RKO (cell line): ENCODE measurements around the gene TSN.
A peak's percentile ranks its signal among the peaks of the same experiment; 100 is the strongest.
"Not testable (repeated sequence)": the region's sequence is repeated elsewhere in the genome, so short reads cannot be mapped to it uniquely, and the experiment has no call there.

ENCODE experiments used
- DNase-seq: peaks from one replicate; pipeline ENCODE4 v3.0.0-alpha.2; 2016; ENCODE audit warnings: low spot score

Gene TSN

DNA sequence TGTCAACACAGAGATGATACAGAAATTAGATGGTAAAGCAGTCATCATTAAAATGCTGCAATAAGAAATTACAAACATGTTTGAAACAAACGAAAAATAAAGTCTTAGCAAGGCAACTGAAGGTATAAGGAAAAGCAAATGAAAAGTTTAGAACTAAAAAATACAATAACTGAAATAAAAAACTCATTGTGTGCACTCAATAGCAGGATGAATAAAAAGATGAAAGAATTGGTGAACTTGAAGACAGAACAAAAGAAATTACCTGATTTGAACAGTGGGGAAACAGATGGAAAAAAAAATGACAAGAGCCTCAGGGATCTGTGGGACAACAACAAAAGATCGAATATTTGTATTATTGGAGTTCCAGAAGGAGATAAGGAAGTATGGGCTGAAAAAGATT lies 46.5 kb downstream of the TSN start:
- DNase-seq = no peak

DNA sequence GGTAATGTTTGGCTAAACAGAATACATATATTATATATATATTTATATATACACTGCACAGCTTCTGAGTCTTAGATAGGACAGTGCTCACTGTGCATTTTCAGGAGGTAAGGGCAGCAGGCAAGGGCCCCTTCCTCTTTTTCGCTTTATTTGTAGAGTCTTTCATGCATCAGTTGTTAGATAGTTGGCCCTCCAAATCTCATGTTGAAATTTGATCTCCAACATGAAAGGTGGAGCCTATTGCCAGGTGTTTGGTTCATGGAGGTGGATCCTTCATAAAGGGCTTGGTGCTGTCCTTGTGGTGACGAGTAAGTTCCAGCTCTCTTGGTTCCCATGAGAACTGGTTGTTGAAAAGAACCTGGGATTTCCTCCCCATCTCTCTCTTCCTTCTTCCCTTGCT lies 48.1 kb downstream of the TSN start:
- no peak for DNase-seq

DNA sequence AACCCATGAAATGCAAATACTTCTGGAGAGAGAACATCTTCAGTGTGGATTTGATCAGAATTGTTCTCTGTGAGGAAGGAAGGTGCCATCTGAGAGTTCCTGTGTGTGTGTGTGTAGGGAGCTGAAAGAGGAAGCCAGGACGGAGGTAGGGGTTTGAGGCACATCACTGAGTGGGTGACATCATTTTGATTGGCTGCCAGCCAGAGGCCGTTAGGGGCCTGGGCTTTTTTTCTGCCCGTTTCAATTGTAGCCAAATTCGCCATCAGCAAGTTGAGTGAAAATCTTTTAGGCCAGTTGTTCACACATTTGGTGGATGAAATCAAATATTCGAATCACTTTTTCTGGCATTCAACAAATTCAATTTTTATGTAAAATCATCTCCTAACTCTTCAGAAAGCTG lies 48.9 kb downstream of the TSN start:
- no peak for DNase-seq

DNA sequence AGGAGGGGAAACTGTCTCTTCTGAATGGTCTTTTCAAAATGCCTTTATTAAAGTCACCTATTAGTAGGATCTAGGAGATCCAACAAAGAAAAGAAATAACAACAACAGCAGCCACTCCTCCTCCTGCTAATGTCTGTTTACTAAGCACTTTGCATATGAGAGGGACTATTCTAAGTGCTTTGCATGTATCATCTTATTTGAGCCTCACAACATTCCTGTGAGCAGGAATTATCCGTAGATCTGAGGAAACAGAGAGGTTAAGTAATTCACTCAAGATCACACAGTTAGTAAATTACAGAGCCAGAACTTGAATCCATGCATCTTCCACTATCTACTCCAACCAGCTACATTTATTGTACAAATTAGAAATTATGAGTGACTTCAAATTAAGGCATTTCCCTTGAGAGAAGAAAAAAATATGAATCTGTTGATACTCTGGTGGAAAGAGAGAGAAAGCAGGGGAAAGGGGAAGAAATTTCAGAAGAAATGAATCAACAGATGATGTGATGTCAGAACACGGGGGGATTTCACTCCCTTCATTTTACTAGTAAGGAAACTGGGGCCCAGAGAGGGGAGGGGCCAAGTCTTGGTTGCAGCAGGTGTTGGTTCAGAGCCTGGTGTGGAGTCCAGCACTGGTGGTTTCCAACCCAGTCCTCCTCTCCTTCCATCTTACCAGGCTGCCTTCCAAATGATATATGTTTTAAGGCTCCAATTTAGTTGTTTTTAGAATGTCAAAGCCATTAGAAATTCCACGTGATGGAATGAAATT lies 49.7 kb downstream of the TSN start:
- no peak for DNase-seq

DNA sequence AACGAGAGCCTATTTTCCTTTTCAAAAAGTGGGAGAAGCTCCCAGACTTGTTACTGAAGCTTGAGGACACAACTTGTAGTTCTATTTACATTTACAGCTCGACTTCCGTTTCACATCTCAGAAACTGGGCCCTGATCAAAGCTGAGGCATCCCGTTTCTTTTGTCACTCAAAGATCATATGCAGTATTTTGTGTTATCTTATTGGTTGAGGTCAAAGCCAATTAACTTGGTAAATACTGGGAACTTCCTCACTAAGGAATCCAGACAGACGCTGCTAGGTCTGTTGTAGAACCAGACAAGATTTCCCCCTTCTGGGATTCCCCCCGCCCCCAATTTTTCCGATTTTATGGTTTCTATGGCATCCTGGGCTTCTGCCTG lies 50.3 kb downstream of the TSN start:
- DNase-seq = no peak

DNA sequence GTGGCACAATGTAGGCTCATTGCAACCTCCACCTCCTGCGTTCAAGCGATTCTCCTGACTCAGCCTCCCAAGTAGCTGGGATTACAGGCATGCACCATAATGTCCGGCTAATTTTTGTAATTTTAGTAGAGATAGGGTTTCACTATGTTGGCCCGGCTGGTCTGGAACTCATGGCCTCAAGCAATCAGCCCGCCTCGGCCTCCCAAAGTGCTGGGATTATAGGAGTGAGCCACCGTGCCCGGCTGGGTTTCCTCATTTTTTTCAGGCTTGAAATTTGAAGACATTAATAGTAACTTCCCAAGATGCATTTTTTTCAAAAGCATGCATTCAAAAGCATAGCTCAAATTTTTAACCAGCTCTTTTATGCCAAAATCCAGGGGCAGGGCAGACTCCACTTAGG lies 52.3 kb downstream of the TSN start:
- DNase-seq = not testable (repeated sequence)

DNA sequence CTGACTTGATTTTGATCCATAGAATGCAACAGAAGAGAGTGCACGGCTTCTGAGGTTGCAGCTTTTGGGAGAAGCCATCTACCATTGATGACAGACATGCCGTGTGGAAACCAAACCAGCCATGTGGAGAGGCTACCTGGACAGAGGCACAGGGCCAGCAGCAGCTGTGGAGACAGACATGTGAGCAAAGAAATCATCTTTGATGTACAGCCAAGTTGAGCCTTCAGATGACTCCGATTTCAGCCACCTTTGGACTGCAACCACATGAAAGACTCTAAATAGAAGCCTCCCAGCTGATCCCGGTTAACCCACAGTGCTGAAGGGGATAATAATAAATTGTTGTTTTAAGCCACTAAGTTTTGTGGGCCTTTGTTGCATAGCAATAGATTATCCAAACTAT lies 54.2 kb downstream of the TSN start:
- no peak for DNase-seq

DNA sequence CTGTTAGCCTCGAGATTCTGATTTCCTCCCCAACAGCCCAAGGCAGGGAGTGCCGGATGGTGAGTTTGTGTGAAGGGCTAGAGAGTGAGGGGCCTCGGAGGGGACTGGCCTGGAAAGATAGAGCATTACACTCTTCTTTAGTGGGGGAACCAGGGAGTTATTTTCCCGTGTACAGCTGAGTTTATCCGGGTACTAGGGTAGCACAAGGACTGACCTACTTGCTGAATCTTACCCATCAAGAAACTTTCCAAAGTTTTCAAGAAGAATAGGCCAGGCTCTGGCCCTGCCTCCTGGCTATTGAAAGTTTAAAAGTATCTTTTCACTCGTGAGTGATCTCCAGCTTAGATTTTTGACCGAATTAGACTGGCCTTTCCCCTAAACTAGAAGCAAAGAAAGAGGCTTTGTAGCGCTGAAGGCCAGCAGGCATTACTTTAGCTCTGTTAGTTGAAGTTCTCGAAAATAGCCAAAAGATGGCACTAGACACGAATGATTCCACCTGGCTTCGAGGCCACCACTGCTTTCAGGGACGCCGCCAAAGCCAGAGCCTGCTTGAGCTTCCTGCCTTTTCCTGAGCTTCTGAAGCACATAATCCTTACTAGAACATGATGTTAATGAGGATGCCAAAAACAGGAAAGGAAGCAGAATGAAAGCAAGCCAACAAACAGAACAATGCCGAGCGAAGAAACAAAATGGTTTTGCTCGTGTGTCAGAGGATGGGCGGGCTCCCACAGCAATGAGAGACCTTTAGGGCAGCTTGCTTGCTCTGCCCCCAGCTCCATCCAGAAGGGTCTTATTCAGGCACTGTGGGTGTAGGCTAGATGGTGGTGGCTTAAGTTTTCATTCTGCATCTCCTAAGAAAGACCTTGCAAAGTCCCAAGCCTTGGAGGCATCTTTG lies 55.8 kb downstream of the TSN start:
- DNase-seq = peak; percentile 63

DNA sequence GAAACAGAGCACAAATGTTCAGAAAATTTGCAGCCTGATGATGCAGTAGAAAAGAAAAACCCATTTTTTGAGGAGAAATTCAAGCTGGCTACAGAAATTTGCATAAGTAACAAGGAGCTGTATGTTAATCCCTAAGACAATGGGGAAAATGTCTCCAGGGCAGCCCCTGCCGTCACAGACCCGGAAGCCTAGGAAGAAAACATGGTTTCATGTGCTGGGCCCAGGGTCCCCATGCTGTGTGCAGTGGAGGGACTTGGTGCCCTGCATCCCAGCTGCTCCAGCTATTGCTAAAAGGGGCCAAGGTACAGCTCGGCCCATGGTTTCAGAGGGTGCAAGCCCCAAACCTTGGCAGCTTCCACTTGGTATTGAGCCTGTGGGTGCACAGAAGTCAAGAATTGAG lies 57.6 kb downstream of the TSN start:
- DNase-seq = not testable (repeated sequence)

DNA sequence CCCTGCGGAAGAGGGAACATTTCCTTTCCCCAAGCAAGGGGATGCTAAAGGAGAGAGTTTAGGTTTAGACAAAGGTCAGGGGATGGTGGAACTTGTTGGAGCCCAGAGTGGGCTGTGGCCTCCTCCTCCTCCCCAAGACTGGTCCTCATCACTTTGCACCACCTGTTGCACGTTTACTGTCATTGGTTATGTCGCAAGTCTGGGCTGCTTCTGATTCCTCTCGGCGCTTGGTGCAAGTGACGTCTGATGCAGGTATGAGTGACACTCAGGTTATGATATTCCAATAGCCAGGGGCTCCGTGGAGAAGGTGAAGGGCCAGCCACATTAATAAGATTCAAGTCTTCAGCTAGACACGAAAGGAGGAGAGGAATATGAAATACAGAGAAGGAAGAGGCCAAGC lies 59.8 kb downstream of the TSN start:
- DNase-seq = no peak

DNA sequence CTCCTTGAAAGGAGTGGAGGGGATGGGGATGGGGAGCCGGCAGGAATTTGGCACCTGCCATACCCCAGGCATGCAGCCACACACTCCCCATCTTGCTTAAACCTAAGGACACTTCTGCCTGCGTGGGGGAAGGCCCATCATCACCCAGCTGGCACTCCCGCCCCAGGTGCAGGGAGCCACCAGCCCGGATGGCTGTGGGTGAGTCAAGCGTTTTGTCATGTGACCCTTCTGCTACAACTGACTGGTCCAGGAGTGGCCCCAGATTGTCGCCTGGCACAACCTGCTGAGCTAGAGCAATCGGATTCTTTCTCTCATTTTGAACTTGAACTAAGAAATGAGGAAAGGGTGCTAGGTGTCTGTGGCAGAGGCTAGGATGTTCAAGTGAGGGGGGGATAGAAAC lies 61.3 kb downstream of the TSN start:
- DNase-seq = no peak

DNA sequence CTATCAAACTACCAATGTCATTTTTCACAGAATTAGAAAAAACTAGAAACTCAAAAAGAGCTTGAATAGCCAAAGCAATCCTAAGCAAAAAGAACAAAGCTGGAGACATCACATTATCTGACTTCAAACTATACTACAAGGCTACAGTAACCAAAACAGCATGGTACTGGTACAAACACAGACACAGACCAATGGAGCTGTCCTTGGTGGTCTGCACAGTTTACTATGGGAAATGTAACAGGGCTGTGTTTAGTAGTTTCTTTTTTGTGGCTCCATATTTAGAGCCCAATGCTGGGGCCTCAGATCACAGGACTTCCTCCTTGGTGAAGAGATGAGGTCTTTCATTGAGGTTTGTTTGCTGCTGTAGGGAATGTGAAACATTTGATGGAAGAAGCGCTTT lies 61.9 kb downstream of the TSN start:
- not testable (repeated sequence) for DNase-seq
